WERI-Rb-1 (cell line): ENCODE data around the gene AGBL1.

Experiments used
- DNase-seq: peaks from one replicate; pipeline ENCODE4 v3.0.0-alpha.2; 2020
- H3K27ac ChIP-seq: fragments of 250-450 bp; sonication (Bioruptor Pico); 2 replicates; pipeline ENCODE4 v1.5.1; 2020; ENCODE audit warnings: mild to moderate bottlenecking, moderate library complexity
- H3K27me3 ChIP-seq: fragments of 250-450 bp; sonication (Bioruptor Pico); 2 replicates; pipeline ENCODE4 v1.5.1; 2021; ENCODE audit warnings: mild to moderate bottlenecking, low read depth, moderate library complexity; ENCODE audit not compliant: insufficient read depth, severe bottlenecking
- H3K36me3 ChIP-seq: fragments of 250-450 bp; sonication (Bioruptor Pico); 2 replicates; pipeline ENCODE4 v1.5.1; 2020; ENCODE audit warnings: mild to moderate bottlenecking, moderate library complexity
- H3K4me3 ChIP-seq: 2 replicates; pipeline ENCODE4 v1.5.1; 2011; ENCODE audit warnings: low read depth, mild to moderate bottlenecking, control low read depth, low read length
- H3K9me3 ChIP-seq: fragments of 250-450 bp; sonication (Bioruptor Pico); 2 replicates; pipeline ENCODE4 v1.5.1; 2021; ENCODE audit warnings: mild to moderate bottlenecking, moderate library complexity; ENCODE audit not compliant: severe bottlenecking
- CTCF ChIP-seq: IDR thresholded peaks from 2 replicates; pipeline ENCODE4 v1.5.1; 2011; ENCODE audit warnings: low read depth, mild to moderate bottlenecking, control low read depth, inconsistent platforms, low read length

Gene AGBL1

GRCh38 chr15:86336051-86336788 lies 256.5 kb downstream of the AGBL1 start:
- Histone ChIP-seq H3K9me3 (no peaks in the 10 kb centered on the region), H3K27ac (no peak overlapping the region), H3K36me3 (no peaks in the 10 kb centered on the region), H3K4me3 (no peak overlapping the region), H3K27me3 (peaks cover 64% of the 10 kb centered on the region)
- DNase-seq = no peak
- no peak for TF ChIP-seq CTCF

DNA sequence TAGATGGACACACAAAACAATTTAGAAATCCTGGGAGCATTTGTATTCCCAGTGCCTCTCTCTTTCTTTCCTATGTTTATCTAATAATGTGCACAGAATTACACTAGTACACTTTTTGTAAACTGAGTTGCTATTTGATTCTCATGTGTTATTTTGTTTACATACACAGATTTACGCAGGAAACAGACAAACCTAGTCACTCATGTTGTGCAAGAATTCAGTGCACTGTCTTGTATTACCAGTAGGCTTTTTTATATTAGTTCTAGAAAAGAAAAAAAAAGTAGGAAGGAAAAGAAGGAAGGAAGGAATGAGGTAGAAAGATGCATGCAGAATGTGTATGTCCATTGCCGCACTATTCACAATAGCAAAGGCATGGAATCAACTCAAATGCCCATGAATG lies 257.4 kb downstream of the AGBL1 start:
- H3K36me3 ChIP-seq = no peaks in the 10 kb centered on the region
- no peak overlapping the region for H3K27ac ChIP-seq
- H3K4me3 ChIP-seq = no peak overlapping the region
- H3K9me3 ChIP-seq = no peaks in the 10 kb centered on the region
- no peak for TF ChIP-seq CTCF
- H3K27me3 ChIP-seq = peaks cover 71% of the 10 kb centered on the region
- DNase-seq = no peak

DNA sequence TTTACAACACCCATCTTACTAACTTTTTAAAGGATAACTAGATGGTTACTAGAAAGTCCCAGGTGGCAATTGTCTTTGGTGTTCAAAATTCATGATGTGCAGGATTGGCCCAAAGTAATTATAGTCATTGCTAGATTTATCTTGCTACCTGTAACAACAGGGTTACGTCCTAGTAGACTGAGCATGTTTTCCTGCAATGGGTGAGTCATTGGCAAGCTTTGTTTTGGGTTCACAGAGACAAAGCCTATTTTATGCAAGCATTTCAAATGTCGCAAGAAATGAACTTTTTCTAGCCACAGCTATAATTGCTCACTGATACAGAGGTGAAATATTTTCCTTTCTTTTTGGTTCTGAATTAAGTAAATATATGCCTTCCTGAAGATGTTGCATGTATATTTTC lies 267.6 kb downstream of the AGBL1 start:
- no peak for DNase-seq
- peaks cover 49% of the 10 kb centered on the region for H3K27me3 ChIP-seq
- no peaks in the 10 kb centered on the region for H3K9me3 ChIP-seq
- H3K4me3 ChIP-seq = no peak overlapping the region
- H3K36me3 ChIP-seq = no peaks in the 10 kb centered on the region
- no peak overlapping the region for H3K27ac ChIP-seq
- no peak for TF ChIP-seq CTCF

DNA sequence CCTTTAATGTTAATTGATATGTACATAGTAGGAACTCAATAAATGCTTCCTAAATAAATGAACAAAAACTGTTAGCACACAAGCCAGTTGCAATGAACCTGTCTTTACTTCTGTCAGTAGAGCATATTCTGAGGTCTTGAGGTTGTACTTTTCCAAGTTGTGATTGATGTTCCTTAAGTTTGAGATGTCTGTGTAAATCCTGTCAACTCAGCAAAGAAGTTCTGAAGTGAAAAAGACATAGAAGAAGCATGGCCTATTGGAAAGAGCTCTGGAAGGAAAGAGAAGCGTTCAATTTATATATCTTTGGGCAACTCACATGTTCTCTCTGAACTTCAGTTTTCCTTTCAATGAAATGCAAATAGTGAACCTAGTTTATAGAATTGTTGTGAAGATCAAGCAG lies 269.9 kb downstream of the AGBL1 start:
- Histone ChIP-seq H3K4me3 (no peak overlapping the region), H3K27ac (no peak overlapping the region), H3K36me3 (no peaks in the 10 kb centered on the region), H3K9me3 (no peaks in the 10 kb centered on the region), H3K27me3 (peaks cover 31% of the 10 kb centered on the region)
- no peak for TF ChIP-seq CTCF
- no peak for DNase-seq

DNA sequence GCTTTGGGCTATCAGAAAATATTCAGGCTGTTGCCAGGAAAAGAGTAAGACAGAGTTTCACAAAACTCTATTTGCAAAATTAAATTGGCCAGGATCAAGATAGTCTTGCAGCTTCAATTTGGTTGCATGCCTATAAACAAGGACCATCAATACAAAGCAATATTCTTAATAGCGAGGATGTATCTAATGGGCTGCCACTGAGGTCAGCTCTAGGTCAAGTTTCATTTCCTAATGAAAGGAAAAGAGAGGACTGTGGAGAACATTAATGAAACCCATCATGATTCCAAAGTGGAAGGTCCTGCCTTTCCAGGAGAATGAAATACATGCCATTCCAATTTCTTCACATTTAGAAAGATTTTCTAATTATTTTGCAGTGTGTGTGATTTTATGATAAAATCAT lies 273.5 kb downstream of the AGBL1 start:
- Histone ChIP-seq H3K27me3 (peaks cover 3% of the 10 kb centered on the region), H3K4me3 (no peak overlapping the region), H3K27ac (no peak overlapping the region), H3K9me3 (no peaks in the 10 kb centered on the region), H3K36me3 (no peaks in the 10 kb centered on the region)
- DNase-seq = no peak
- TF ChIP-seq CTCF = no peak

DNA sequence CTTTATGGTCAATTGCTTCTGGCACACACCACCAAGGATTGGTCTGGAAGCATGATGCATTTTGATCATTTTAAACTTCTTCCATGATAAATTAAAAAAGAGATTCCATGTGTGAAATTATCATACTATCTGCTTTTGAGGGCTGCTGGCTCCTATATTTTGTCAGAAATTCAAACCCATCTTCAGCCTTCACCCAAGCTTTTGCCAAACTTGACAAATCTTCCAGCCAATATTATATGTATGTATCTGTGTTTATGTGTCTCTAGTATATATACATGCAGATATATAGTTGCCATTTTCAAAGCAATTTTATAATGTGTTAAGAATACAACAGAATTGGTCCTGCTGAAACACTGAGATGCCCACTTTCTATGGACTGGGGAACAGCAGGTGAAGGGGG lies 275.7 kb downstream of the AGBL1 start:
- no peaks in the 10 kb centered on the region for H3K9me3 ChIP-seq
- no peak for DNase-seq
- H3K36me3 ChIP-seq = no peaks in the 10 kb centered on the region
- no peak overlapping the region for H3K27ac ChIP-seq
- no peaks in the 10 kb centered on the region for H3K27me3 ChIP-seq
- no peak for TF ChIP-seq CTCF
- no peak overlapping the region for H3K4me3 ChIP-seq
